ENCODE results near the gene TLX3.

DNA sequence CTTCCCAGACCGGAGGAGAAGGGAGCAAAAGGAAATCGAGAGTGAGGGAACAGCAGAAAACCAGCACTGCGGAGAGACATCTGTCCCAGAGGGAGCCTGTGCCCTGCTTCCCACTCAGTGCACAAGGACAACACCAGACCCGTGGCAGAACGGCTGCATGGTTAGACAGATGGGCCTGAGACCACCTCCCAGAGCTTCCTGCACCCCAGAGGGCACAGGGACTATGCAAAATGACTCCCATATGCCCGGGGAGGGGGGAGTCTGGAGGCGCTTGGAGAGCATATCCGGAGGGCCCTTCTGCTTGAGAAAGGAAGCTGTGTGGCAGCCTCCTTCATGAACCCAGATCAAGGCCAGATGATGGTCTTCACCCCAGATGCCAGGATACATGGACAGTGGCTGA, 26.6 kb downstream of the TLX3 start:
- TF ChIP-seq POLR2A (IDR thresholded peaks at IDR 0.05) (no peak), POLR2AphosphoS5 (IDR thresholded peaks at IDR 0.05; ENCODE audit: insufficient read depth in 1 of 2, low read depth in 1 of 2) (no peak)
- TF ChIP-seq, protein P1, sequence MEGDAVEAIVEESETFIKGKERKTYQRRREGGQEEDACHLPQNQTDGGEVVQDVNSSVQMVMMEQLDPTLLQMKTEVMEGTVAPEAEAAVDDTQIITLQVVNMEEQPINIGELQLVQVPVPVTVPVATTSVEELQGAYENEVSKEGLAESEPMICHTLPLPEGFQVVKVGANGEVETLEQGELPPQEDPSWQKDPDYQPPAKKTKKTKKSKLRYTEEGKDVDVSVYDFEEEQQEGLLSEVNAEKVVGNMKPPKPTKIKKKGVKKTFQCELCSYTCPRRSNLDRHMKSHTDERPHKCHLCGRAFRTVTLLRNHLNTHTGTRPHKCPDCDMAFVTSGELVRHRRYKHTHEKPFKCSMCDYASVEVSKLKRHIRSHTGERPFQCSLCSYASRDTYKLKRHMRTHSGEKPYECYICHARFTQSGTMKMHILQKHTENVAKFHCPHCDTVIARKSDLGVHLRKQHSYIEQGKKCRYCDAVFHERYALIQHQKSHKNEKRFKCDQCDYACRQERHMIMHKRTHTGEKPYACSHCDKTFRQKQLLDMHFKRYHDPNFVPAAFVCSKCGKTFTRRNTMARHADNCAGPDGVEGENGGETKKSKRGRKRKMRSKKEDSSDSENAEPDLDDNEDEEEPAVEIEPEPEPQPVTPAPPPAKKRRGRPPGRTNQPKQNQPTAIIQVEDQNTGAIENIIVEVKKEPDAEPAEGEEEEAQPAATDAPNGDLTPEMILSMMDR (IDR thresholded peaks at IDR 0.05): no peak
